GM23248 (cell line): ENCODE measurements around the gene RADIL.

Source experiments
- EZH2 ChIP-seq: fragments of 200-600 bp; sonication (generic); IDR thresholded peaks from 2 replicates; pipeline ENCODE4 v1.6.1; 2018; ENCODE audit warnings: antibody characterized with exemption, mild to moderate bottlenecking; ENCODE audit not compliant: insufficient read depth, poor library complexity, severe bottlenecking
- EZH2phosphoT487 ChIP-seq: fragments of 200-600 bp; sonication (generic); IDR thresholded peaks from 2 replicates; pipeline ENCODE4 v1.6.1; 2018; ENCODE audit warnings: antibody characterized with exemption, moderate library complexity, mild to moderate bottlenecking, low read depth; ENCODE audit not compliant: insufficient read depth

DNA sequence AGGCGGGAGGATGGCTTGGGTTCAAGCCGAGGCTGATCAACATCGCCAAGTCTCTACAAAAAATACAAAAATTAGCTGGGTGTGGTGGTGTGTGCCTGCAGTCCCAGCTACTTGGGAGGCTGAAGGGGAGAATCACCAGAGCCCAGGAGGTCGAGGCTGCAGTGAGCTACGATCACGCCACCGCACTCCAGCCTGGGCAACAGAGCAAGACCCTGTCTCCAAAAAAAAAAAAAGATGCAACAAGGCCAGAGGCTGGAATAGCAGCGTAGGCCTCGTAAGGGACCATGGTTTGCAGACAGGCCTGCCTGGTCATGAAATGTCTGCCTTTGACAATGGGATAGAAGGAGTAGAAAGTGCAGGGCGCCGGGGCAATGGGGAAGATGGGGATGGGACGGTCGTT is 41.7 kb downstream of the RADIL start:
- TF ChIP-seq EZH2phosphoT487 (no peak), EZH2 (no peak)
